Uterus (tissue), 2 donors: Measurements from ENCODE around the gene TMEM41A.

ENCODE experiments used
- POLR2A ChIP-seq, 2 donors: fragments of 450-650 bp; IDR thresholded peaks; one replicate each; pipeline ENCODE4 v1.6.1; 2016; ENCODE audit warnings: antibody characterized with exemption in 2 of 2, mild to moderate bottlenecking in 1 of 2, moderate library complexity in 1 of 2
- TF ChIP-seq, protein P1 (sequence below), 4 experiments: fragments of 200-600 bp in 2 of 4; fragments of 450-650 bp in 2 of 4; sonication (generic) in 2 of 4; IDR thresholded peaks; one replicate each; pipeline ENCODE4 v1.5.1; 2016 to 2019; ENCODE audit warnings: antibody characterized with exemption in 4 of 4, mild to moderate bottlenecking in 2 of 4, moderate library complexity in 1 of 4

- TF ChIP-seq, protein P1, sequence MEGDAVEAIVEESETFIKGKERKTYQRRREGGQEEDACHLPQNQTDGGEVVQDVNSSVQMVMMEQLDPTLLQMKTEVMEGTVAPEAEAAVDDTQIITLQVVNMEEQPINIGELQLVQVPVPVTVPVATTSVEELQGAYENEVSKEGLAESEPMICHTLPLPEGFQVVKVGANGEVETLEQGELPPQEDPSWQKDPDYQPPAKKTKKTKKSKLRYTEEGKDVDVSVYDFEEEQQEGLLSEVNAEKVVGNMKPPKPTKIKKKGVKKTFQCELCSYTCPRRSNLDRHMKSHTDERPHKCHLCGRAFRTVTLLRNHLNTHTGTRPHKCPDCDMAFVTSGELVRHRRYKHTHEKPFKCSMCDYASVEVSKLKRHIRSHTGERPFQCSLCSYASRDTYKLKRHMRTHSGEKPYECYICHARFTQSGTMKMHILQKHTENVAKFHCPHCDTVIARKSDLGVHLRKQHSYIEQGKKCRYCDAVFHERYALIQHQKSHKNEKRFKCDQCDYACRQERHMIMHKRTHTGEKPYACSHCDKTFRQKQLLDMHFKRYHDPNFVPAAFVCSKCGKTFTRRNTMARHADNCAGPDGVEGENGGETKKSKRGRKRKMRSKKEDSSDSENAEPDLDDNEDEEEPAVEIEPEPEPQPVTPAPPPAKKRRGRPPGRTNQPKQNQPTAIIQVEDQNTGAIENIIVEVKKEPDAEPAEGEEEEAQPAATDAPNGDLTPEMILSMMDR (IDR thresholded peaks at IDR 0.05): no peak
- TF ChIP-seq POLR2A (IDR thresholded peaks at IDR 0.05): no peak
These were observed 9.0 kb upstream of the TMEM41A start for GRCh38 chr3:185507883-185508282.
